GM06990 (cell line): ENCODE results near the gene DCAF6.

ENCODE experiments used
- DNase-seq: peaks from one replicate; pipeline ENCODE4 v3.0.0-alpha.2; 2011; ENCODE audit not compliant: insufficient read length; ENCODE audit errors: extremely low read depth
- H3K27me3 ChIP-seq: replicated peaks from 2 replicates; pipeline ENCODE4 v1.6.0; 2011; ENCODE audit warnings: low read length; ENCODE audit not compliant: control insufficient read depth, insufficient read depth
- H3K36me3 ChIP-seq: 2 replicates; pipeline ENCODE4 v1.5.1; 2011; ENCODE audit warnings: low read length; ENCODE audit not compliant: control insufficient read depth, insufficient read depth
- H3K4me3 ChIP-seq: replicated peaks from 2 replicates; pipeline ENCODE4 v1.5.1; 2011; ENCODE audit warnings: low read depth, mild to moderate bottlenecking, control low read depth, low read length
- CTCF ChIP-seq: IDR thresholded peaks from 2 replicates; pipeline ENCODE4 v1.5.1; 2011; ENCODE audit warnings: low read length, control low read depth, mild to moderate bottlenecking, inconsistent platforms; ENCODE audit not compliant: insufficient read depth, poor library complexity, severe bottlenecking

The DCAF6 gene

GRCh38 chr1:167922023-167922422 lies 14.5 kb upstream of the DCAF6 start:
- no peaks in the 10 kb centered on the region; the same call in none of the 2 replicates for H3K36me3 ChIP-seq
- TF ChIP-seq CTCF: no peak
- no peak overlapping the region for H3K4me3 ChIP-seq
- DNase-seq: no peak
- H3K27me3 ChIP-seq: no peaks in the 10 kb centered on the region

GRCh38 chr1:167922611-167923074 lies 13.8 kb upstream of the DCAF6 start:
- no peaks in the 10 kb centered on the region for H3K27me3 ChIP-seq
- no peak for TF ChIP-seq CTCF
- no peak for DNase-seq
- H3K36me3 ChIP-seq: no peaks in the 10 kb centered on the region; the same call in 1 of the 2 replicates
- H3K4me3 ChIP-seq: no peak overlapping the region

- Histone ChIP-seq H3K4me3 (no peak overlapping the region), H3K27me3 (no peaks in the 10 kb centered on the region), H3K36me3 (no peaks in the 10 kb centered on the region)
- TF ChIP-seq CTCF: no peak
- DNase-seq: no peak
Observed at GRCh38 chr1:167923324-167924056, 13.0 kb upstream of the DCAF6 start.

- Histone ChIP-seq H3K36me3 (no peaks in the 10 kb centered on the region), H3K4me3 (no peak overlapping the region), H3K27me3 (no peaks in the 10 kb centered on the region)
- no peak for TF ChIP-seq CTCF
- DNase-seq: no peak
Observed at GRCh38 chr1:167924102-167924501, 12.4 kb upstream of the DCAF6 start.

GRCh38 chr1:167924543-167925231 lies 11.8 kb upstream of the DCAF6 start:
- DNase-seq: no peak
- no peak for TF ChIP-seq CTCF
- Histone ChIP-seq H3K36me3 (no peaks in the 10 kb centered on the region), H3K27me3 (no peaks in the 10 kb centered on the region), H3K4me3 (no peak overlapping the region)
